ENCODE results near the gene CD99. TPM values are rescaled to one million over a fixed set of nuclear protein-coding genes. Genes with fewer than 3 reads are reported as not detected.
"Not testable (repeated sequence)": the region's sequence is repeated elsewhere in the genome, so short reads cannot be mapped to it uniquely, and the experiment has no call there.

The CD99 gene
- total RNA-seq, 1 experiment from 2014 or later, result 463 TPM

DNA sequence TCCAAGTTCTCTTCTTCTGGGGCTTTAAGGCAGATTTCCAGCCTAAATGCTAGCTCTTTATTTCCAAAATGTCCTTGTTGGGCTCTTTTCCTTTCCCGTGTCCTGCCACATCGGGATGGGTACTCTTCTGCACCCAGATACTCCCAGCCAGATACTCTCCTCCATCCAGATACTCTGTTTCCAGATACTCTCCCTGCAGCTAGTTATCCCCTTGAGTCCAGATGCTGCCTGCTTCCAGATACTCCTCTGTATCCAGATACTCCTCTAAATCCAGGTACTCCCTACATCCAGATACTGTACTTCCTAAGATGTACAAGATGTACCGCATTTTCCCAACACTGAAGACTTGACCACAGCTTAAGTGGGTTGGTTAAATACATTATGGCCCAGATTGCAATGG, 50.3 kb downstream of the CD99 start:
- Histone ChIP-seq H3K27ac (no peak overlapping the region), H3K4me3 (no peak overlapping the region), H3K4me1 (replicated peaks) (no peaks in the 10 kb centered on the region), H3K36me3 (peaks cover 44% of the 10 kb centered on the region), H3K9me3 (replicated peaks) (no peaks in the 10 kb centered on the region), H3K27me3 (replicated peaks) (no peaks in the 10 kb centered on the region)
- DNase-seq (ENCODE audit: low read depth in 1 of 2, low spot score in 2 of 2), result no peak

DNA sequence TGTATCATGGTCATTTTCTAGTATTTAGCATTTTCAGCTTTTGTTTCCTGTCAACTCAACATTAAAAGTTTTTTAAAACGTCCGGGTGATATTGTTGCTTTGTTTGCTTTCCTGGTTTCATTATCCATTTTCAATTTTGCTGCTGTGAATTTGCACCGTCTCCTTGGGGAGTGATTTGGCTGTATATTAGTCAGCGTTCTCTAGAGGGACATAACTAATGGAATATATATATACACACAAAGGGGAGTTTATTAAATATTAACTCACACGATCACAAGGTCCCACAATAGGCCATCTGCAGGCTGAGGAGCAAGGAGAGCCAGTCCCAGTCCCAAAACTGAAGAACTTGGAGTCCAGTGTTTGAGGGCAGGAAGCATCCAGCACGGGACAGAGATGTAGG, 55.2 kb downstream of the CD99 start:
- H3K27me3 ChIP-seq (replicated peaks); H3K4me3 ChIP-seq; H3K9me3 ChIP-seq (replicated peaks); H3K27ac ChIP-seq; DNase-seq (ENCODE audit: low read depth in 1 of 2, low spot score in 2 of 2); H3K4me1 ChIP-seq (replicated peaks): not testable (repeated sequence)
- H3K36me3 ChIP-seq, result peaks cover 19% of the 10 kb centered on the region

DNA sequence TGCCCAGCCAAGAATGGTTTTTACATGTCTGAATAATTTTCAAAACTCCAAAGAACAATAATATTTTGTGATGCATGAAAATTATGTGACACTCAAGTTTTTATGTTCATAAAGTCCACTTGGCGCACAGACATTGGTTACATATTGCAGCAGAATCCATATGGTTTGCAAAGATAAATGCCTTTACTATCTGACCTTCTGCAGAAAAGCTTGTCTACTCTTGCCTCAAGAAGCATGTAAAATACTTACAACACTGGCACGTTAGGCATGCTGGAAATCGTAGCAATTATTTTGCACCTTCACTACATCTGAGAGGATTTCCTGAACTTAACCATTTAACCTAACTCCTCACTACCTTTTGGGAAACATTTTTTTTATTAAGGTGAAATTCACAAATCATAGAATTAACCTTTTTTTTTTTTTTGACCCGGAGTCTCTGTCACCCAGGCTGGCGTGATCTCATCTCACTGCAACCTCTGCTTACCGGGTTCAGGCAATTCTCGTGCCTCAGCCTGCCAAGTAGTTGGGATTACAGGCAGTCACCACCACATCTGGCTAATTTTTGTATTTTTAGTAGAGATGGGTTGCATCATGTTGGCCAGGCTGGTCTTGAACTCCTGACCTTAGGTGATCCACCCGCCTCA, 57.2 kb downstream of the CD99 start:
- no peaks in the 10 kb centered on the region for H3K9me3 ChIP-seq (replicated peaks)
- DNase-seq (ENCODE audit: low read depth in 1 of 2, low spot score in 2 of 2), result no peak
- no peak overlapping the region for H3K27ac ChIP-seq
- peaks cover 4% of the 10 kb centered on the region; the same call in 1 of the 2 replicates for H3K36me3 ChIP-seq
- no peaks in the 10 kb centered on the region for H3K27me3 ChIP-seq (replicated peaks)
- no peak overlapping the region for H3K4me3 ChIP-seq
- H3K4me1 ChIP-seq (replicated peaks), result no peaks in the 10 kb centered on the region

DNA sequence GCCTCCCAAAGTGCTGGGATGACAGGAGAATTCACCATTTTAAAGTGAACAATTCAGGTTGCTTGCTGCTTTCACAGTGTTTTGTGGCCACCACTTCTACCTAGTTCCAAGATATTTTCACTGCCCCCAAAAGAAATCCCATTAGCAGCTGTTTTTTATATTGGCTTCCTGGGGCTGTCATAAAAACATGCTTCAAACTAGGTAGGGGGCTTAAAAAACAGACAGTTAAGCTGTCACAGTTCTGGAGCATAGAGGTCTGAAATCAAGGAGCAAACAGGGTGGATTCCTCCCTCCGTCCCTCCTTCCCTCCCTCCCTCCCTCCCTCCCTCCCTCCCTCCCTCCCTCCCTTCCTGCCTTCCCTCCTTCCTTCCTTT, 57.7 kb downstream of the CD99 start:
- Histone ChIP-seq H3K27ac (no peak overlapping the region), H3K4me3 (no peak overlapping the region), H3K9me3 (replicated peaks) (no peaks in the 10 kb centered on the region), H3K27me3 (replicated peaks) (no peaks in the 10 kb centered on the region), H3K36me3 (no peaks in the 10 kb centered on the region), H3K4me1 (replicated peaks) (no peaks in the 10 kb centered on the region)
- DNase-seq (ENCODE audit: low read depth in 1 of 2, low spot score in 2 of 2), result no peak

DNA sequence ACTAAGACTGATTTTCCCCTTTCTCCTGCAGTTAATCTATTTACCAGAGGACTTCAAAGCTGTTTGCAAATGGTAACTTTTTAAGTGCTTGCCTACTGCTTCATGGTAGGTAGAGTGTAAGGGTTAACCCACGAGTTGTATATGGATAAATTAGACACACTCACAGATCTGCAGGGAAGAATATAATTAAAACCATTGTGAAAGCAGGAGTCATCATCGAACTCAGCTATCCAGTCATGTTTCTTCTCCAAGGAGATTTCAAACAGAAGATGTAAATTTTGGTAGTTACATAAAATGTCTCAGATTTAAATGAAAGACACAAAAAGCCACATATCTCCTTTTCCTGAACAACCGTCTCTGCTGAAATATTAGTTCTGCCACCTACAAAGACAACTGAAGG, 60.2 kb downstream of the CD99 start:
- Histone ChIP-seq H3K27ac (no peak overlapping the region), H3K4me1 (replicated peaks) (no peaks in the 10 kb centered on the region), H3K27me3 (replicated peaks) (no peaks in the 10 kb centered on the region), H3K9me3 (replicated peaks) (no peaks in the 10 kb centered on the region), H3K36me3 (no peaks in the 10 kb centered on the region), H3K4me3 (no peak overlapping the region)
- no peak for DNase-seq (ENCODE audit: low read depth in 1 of 2, low spot score in 2 of 2)

DNA sequence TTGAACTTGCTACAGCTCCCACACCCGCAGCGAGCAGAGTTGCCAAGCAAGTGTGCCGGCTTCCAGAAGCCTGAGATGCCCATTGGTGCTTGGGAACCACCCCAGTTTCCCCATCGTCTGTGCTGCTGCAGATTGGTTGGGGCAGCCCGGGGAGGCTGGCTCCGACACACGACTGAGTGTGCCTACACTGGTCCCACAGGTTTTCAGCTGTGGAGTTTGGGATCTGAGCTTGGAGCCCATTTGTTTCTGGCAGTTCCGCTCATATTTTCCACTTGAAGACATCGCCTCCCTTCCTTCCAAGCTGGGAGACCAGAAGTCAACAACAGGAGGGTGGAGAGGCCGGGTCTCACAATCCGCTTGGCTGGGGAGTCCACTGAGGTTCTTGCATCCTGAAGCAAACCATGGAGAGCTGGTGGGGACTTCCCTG, 60.8 kb downstream of the CD99 start, which contains the start of gene XG:
Gene XG, plus strand, starts transcription at position 167 of the 427 bp plus-strand sequence. Its CDS starts 235 bp downstream, at position 402.
- DNase-seq (ENCODE audit: low read depth in 1 of 2, low spot score in 2 of 2); H3K27ac ChIP-seq; H3K4me3 ChIP-seq: not testable (repeated sequence)

DNA sequence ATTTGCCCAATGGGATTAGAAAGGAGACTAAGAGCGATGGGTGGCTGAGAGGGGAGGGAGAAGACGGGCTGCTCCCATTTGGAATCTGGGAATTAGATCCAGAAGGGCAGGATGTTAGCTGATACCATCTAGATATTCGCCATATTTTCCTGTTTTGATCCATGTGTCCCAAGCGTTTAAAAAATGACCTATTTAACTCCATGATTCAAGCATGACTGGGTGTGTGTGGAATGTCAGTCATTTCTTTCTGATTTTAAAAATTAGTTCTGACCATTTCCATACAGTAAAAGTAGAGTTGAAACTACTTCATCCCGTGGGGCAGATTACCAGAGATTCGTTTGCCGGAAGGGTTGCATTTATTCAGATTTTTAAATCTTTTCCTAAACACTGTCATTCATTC, 61.3 kb downstream of the CD99 start:
- H3K4me3 ChIP-seq; H3K27me3 ChIP-seq (replicated peaks); H3K4me1 ChIP-seq (replicated peaks); DNase-seq (ENCODE audit: low read depth in 1 of 2, low spot score in 2 of 2); H3K36me3 ChIP-seq; H3K9me3 ChIP-seq (replicated peaks); H3K27ac ChIP-seq: not testable (repeated sequence)

More for the DNA sequence above, 60.8 kb downstream of the CD99 start, which contains the start of gene XG:
- H3K36me3 ChIP-seq; H3K9me3 ChIP-seq (replicated peaks); H3K4me1 ChIP-seq (replicated peaks); H3K27me3 ChIP-seq (replicated peaks): not testable (repeated sequence)

DNA sequence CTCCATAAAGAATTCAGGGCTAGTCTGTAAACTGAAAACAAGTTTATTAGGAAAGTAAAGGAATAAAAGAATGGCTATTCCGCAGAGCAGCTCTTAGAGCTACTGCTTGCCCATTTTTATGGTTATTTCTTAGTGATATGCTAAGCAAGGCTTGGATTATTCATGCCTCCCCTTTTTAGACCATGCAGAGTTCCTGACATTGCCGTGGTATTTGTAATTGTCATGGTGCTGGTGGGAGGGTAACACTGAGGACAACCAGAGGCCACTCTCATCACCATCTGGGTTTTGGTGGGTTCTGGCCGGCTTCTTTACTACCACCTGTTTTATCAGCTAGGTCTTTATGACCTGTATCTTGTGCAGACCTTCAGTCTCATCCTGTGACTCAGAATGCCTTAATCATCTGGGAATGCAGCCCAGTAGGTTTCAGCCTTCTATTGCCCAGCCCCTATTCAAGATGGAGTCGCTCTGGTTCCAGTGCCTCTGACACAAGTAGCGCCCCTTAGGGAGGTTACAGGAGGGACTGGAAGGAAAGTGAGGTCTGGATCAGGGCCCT, 64.1 kb downstream of the CD99 start:
- not testable (repeated sequence) for H3K27ac ChIP-seq; H3K4me1 ChIP-seq (replicated peaks); H3K9me3 ChIP-seq (replicated peaks); H3K27me3 ChIP-seq (replicated peaks); DNase-seq (ENCODE audit: low read depth in 1 of 2, low spot score in 2 of 2); H3K4me3 ChIP-seq; H3K36me3 ChIP-seq

DNA sequence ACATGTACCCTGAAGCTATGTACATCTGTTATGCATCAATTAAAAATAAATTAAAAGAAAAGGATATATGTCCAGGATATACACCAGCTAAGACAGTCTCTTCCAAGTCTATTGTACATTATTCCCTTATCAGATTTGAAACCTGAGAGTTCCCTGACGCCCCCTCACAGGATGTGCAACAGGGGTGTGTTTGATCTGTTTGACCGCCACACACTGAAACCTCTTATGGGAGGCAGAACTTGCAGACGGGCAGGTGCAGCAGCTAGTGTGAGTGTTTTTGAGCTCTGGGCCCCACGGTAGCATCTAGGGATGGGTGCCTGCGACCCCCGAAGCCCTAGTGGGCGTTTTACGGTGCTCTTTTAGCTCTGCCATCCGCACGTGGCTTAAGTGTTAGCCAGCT, 65.5 kb downstream of the CD99 start:
- Histone ChIP-seq H3K27me3 (replicated peaks) (no peaks in the 10 kb centered on the region), H3K4me3 (no peak overlapping the region), H3K27ac (no peak overlapping the region)

DNA sequence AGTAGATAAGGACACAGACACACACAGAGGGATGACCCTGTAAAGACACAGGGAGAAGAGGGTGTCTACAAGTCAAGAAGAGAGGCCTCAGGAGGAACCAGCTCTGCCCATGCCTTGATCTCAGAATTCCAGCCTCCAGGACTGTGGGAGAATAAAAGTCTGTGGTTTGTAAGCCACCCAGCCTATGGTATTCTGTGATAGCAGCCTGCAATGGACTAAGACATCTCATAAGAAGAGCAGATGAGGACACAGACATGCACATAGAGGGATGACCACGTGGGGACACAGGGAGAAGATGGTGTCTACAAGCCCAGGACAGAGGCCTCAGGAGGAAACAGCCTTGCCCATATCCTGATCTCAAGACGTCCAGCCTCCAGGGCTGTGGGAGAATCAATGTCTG, 70.2 kb downstream of the CD99 start:
- H3K27ac ChIP-seq, result no peak overlapping the region
- H3K9me3 ChIP-seq (replicated peaks), result no peaks in the 10 kb centered on the region
- H3K4me3 ChIP-seq, result no peak overlapping the region
- H3K27me3 ChIP-seq (replicated peaks), result no peaks in the 10 kb centered on the region
- no peak for DNase-seq (ENCODE audit: low read depth in 1 of 2, low spot score in 2 of 2)
- H3K36me3 ChIP-seq, result no peaks in the 10 kb centered on the region
- H3K4me1 ChIP-seq (replicated peaks), result no peaks in the 10 kb centered on the region

More for the DNA sequence above, 65.5 kb downstream of the CD99 start:
- DNase-seq (ENCODE audit: low read depth in 1 of 2, low spot score in 2 of 2), result no peak
- no peaks in the 10 kb centered on the region for H3K9me3 ChIP-seq (replicated peaks)
- no peaks in the 10 kb centered on the region for H3K4me1 ChIP-seq (replicated peaks)
- H3K36me3 ChIP-seq, result no peaks in the 10 kb centered on the region

DNA sequence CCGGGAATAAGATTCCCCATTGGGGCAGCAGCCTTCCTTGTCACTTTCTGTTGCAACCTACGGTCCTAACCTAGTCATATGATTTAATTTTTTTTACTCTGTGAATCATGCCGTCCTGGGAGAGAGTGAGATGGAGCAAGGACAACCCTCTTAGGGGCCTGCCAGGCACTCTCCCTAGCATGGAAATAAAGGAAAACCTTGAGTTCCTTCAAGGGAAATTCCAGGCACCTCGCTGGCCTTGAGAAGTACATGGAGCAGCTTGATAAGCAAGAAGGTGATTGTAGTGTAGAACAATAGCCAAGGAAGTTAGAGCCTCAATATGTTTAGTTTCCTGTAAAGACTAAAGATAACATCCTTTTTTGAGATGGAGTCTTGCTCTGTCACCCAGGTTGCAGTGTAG, 71.6 kb downstream of the CD99 start:
- DNase-seq (ENCODE audit: low read depth in 1 of 2, low spot score in 2 of 2); H3K36me3 ChIP-seq; H3K4me1 ChIP-seq (replicated peaks); H3K4me3 ChIP-seq; H3K27ac ChIP-seq; H3K9me3 ChIP-seq (replicated peaks); H3K27me3 ChIP-seq (replicated peaks): not testable (repeated sequence)

DNA sequence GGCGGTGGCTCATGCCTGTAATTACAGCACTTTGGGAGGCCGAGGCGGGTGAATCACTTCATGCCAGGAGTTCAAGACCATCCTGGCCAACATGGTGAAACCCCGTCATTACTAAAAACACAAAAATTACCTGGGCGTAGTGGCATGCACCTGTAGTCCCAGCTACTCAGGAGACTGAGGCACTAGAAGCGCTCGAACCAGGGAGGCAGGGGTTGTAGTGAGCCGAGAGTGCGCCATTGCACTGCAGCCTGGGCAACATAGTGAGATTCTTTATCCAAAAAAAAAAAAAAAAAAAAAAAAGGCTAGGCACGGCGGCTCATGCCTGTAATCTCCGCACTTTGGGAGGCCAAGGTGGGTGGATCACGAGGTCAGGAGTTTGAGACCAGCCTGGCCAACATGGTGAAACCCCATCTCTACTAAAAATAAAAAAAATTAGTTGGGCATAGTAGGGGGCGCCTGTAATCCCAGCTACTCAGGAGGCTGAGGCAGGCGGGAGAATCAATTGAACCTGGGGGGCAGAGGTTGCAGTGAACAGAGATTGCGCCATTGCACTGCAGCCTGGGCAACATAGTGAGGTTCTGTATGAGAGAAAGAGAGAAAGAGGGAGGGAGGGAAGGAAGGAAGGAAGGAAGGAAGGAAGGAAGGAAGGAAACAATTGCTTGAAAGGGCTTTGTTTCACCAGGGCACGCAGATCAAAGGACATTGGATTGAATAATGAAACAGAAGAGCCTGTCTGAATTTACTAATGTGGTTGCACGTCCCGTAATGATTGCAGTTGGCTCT, 73.9 kb downstream of the CD99 start:
- not testable (repeated sequence) for H3K4me1 ChIP-seq (replicated peaks); H3K27ac ChIP-seq; H3K27me3 ChIP-seq (replicated peaks); H3K36me3 ChIP-seq; DNase-seq (ENCODE audit: low read depth in 1 of 2, low spot score in 2 of 2); H3K9me3 ChIP-seq (replicated peaks); H3K4me3 ChIP-seq

DNA sequence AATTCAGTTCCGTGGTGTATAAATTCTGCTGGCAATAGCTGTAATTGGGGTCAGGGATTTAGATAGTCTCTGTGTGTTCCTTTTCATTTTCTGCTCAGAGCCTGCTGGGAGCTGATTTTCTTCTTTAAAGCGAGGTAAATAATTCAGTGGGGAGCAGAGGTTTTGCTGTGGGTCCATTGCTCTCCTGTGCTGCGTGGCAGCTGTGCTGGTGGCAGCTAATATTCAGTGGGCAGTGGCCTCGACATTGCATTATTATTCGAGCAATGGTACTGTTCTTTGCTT, 74.4 kb downstream of the CD99 start:
- Histone ChIP-seq H3K27ac (no peak overlapping the region), H3K4me1 (replicated peaks) (no peaks in the 10 kb centered on the region), H3K4me3 (no peak overlapping the region), H3K9me3 (replicated peaks) (no peaks in the 10 kb centered on the region), H3K27me3 (replicated peaks) (no peaks in the 10 kb centered on the region), H3K36me3 (no peaks in the 10 kb centered on the region)
- no peak for DNase-seq (ENCODE audit: low read depth in 1 of 2, low spot score in 2 of 2)

DNA sequence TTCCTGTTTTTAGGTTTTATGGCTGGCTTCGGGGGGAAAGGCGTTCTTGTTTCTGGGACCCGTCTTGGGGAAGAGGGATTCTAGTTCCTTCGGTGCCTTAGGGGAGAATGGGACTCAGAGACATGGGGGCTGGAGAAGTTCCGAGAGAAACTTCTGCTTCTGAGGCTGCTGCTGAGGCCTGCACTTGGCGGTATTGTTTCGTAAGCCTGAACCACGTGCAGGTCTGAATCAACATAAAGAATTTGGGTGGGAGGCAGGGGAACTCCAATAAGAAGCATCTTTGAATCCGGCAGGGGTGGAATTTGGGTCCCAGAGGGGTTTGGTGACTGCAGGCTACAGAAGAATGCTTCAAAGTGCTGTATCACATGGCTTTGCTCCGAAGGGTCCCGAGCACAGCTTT, 75.8 kb downstream of the CD99 start:
- H3K4me3 ChIP-seq, result no peak overlapping the region
- no peaks in the 10 kb centered on the region for H3K4me1 ChIP-seq (replicated peaks)
- H3K27ac ChIP-seq, result no peak overlapping the region
- no peaks in the 10 kb centered on the region for H3K36me3 ChIP-seq
- no peak for DNase-seq (ENCODE audit: low read depth in 1 of 2, low spot score in 2 of 2)
- H3K9me3 ChIP-seq (replicated peaks), result no peaks in the 10 kb centered on the region
- H3K27me3 ChIP-seq (replicated peaks), result no peaks in the 10 kb centered on the region

All from SJSA1 (cell line).